Naive thymus-derived CD4-positive, alpha-beta T cell (primary cell): ENCODE measurements around the gene CDKN2AIPNL. TPM values are rescaled to one million over a fixed set of nuclear protein-coding genes. Genes with fewer than 3 reads are reported as not detected.

Experiments
- ATAC-seq: fragments of 150-1000 bp; cut with Tn5 transposase; 2 replicates; pipeline ENCODE4 v1.10.0; 2021; ENCODE audit warnings: mild to moderate bottlenecking, moderate library complexity
- CTCF ChIA-PET: fragments of 350-600 bp; sonication (Branson Sonifier 250); formaldehyde crosslinking; loops from one replicate; lab custom pipeline; 2021; ENCODE audit warnings: antibody characterized with exemption; lab: Charles Lee
- POLR2A ChIA-PET: fragments of 350-600 bp; sonication (Branson Sonifier 250); formaldehyde crosslinking; loops from one replicate; lab custom pipeline; 2021; ENCODE audit warnings: antibody characterized with exemption, inconsistent platforms; lab: Charles Lee
- DNase-seq, 9 donors: peaks; one replicate each; pipeline versions ENCODE4 v3.0.0 to v3.0.0-alpha.2; 2020 to 2022; ENCODE audit warnings: mixed read lengths in 1 of 9
- H3K27ac ChIP-seq: one replicate; pipeline ENCODE4 v1.7.0; 2013; ENCODE audit warnings: mild to moderate bottlenecking, low read depth, low read length, moderate library complexity
- H3K27me3 ChIP-seq, 2 donors: one replicate each; pipeline ENCODE4 v1.7.0; 2013; ENCODE audit warnings: low read length in 2 of 2, mild to moderate bottlenecking in 2 of 2, moderate library complexity in 2 of 2; ENCODE audit not compliant: control insufficient read depth in 2 of 2, insufficient read depth in 2 of 2
- H3K36me3 ChIP-seq, 3 experiments: 1 replicate in 2 of 3; 2 replicates in 1 of 3; pipeline ENCODE4 v1.7.0; 2013; ENCODE audit warnings: low read length in 3 of 3, mild to moderate bottlenecking in 3 of 3, moderate library complexity in 1 of 3; ENCODE audit not compliant: insufficient read depth in 3 of 3, control insufficient read depth in 2 of 3
- H3K4me1 ChIP-seq, 2 donors: one replicate each; pipeline ENCODE4 v1.7.0; 2013; ENCODE audit warnings: low read length in 2 of 2, mild to moderate bottlenecking in 2 of 2, moderate library complexity in 1 of 2; ENCODE audit not compliant: control insufficient read depth in 2 of 2, insufficient read depth in 2 of 2
- H3K4me3 ChIP-seq: 2 replicates; pipeline ENCODE4 v1.7.0; 2013; ENCODE audit warnings: mild to moderate bottlenecking, low read length
- H3K9me3 ChIP-seq, 3 experiments: 1 replicate in 2 of 3; 2 replicates in 1 of 3; pipeline ENCODE4 v1.7.0; 2013; ENCODE audit warnings: low read length in 3 of 3; ENCODE audit not compliant: control insufficient read depth in 2 of 3
- H3K27ac Mint-ChIP-seq, 9 donors: one replicate each; pipeline ENCODE4 v1.8.0; 2020 to 2022; ENCODE audit warnings: mixed read lengths in 9 of 9, mild to moderate bottlenecking in 8 of 9, moderate library complexity in 5 of 9, inconsistent platforms in 2 of 9
- H3K27me3 Mint-ChIP-seq, 5 donors: one replicate each; pipeline ENCODE4 v1.8.0; 2021 to 2022; ENCODE audit warnings: mixed read lengths in 5 of 5, mild to moderate bottlenecking in 1 of 5
- H3K36me3 Mint-ChIP-seq, 5 donors: one replicate each; pipeline ENCODE4 v1.8.0; 2020 to 2022; ENCODE audit warnings: mixed read lengths in 5 of 5, mild to moderate bottlenecking in 3 of 5, inconsistent platforms in 1 of 5
- H3K4me1 Mint-ChIP-seq, 7 donors: one replicate each; pipeline ENCODE4 v1.8.0; 2020 to 2022; ENCODE audit warnings: mixed read lengths in 7 of 7, mild to moderate bottlenecking in 3 of 7, inconsistent platforms in 1 of 7
- H3K4me3 Mint-ChIP-seq, 10 donors: one replicate each; pipeline ENCODE4 v1.8.0; 2020 to 2022; ENCODE audit warnings: mild to moderate bottlenecking in 10 of 10, mixed read lengths in 10 of 10, moderate library complexity in 6 of 10, inconsistent platforms in 2 of 10
- H3K9me3 Mint-ChIP-seq, 11 donors: one replicate each; pipeline ENCODE4 v1.8.0; 2020 to 2022; ENCODE audit warnings: mixed read lengths in 11 of 11, mild to moderate bottlenecking in 4 of 11, inconsistent platforms in 1 of 11, moderate library complexity in 1 of 11
- intact Hi-C, 2 donors: fragments of 100-400 bp; cut with micrococcal nuclease; formaldehyde crosslinking; loops; one replicate each; pipeline ENCODE4 v1.15.1; 2023
- polyA plus RNA-seq, 2 donors: library from polyadenylated mRNA; unstranded; fragments of 300-500 nt; fragmentation: Illumina TruSeq; gene quantifications; one replicate each; pipeline ENCODE4 v1.2.3, GENCODE V29; 2021
- total RNA-seq, 6 experiments: library from RNA in 5 of 6; stranded (reverse) in 5 of 6; gene quantifications; 1 replicate in 5 of 6; 2 replicates in 1 of 6; pipeline ENCODE4 v1.2.3 and lab custom pipeline; 2021 to 2026

CDKN2AIPNL gene
- total and polyA plus RNA-seq, 7 experiments from 2014 or later: 11.5 to 29.1 (median 17.8) TPM

DNA sequence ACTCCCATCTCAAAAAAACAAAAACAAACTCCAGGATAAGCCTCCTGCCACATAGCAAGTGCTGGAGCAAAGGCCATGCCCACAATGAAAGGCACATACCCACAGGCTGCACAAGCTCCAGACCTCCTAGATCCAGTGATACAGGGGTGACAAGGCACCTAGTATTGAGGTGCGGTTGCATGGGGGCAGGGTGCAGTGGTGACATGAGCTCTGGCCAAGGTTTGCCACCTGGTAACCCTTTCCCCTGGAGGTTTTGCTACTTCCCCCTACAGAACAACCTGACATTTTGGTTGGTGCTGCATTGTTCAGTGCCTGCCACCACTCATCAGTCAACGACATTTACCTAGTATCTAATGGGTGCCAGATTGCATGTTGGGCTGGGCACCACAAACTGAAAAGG, 14.5 kb downstream of the CDKN2AIPNL start:
- DNase-seq: no peak

DNA sequence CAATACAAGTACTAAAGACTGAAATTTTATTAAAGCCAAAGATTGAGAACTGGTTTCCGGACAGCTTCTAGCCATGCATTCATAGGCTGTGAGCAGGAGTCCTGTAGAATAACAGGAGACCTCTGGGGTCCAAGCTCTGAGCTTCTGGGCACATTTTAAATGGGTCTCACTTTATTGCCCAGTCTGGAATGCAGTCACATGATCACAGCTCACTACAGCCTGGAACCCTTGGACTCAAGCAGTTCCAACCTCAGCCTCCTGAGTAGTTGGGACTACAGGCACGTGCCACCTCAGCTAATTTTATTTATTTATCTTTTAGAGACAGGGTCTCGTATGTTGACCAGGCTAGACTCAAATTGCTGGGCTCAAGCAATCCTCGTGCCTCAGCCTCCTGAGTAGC, 15.4 kb downstream of the CDKN2AIPNL start:
- Histone ChIP-seq H3K27me3 (no peaks in the 10 kb centered on the region), H3K36me3 (peaks cover 3 to 69% (median 19%) of the 10 kb centered on the region in 3 experiments), H3K9me3 (no peaks in the 10 kb centered on the region), H3K27ac (no peak overlapping the region), H3K4me1 (no peaks in the 10 kb centered on the region), H3K4me3 (no peak overlapping the region)
- Mint-ChIP-seq H3K4me1 (peaks cover 0 to 9% (median 0%) of the 10 kb centered on the region in 7 donors), H3K36me3 (peaks cover 4 to 41% (median 25%) of the 10 kb centered on the region in 5 donors), H3K9me3 (no peaks in the 10 kb centered on the region), H3K4me3 (no peak overlapping the region), H3K27me3 (no peaks in the 10 kb centered on the region), H3K27ac (peak overlapping the region in 4 of 9 donors; percentile 10 to 43 (median 30))
- CTCF ChIA-PET: no interaction called here
- DNase-seq (no peak), ATAC-seq (no peak)
- intact Hi-C loops: no loop called here
- POLR2A ChIA-PET: interaction anchor here (1.1 to 1.5 kb wide), 3 partner anchors 15 to 26 kb away, joined by 3 to 5 read pairs (median 5); partner anchors contain the start of gene UBE2B

More for the DNA sequence above, 14.5 kb downstream of the CDKN2AIPNL start:
- Histone ChIP-seq H3K27ac (no peak overlapping the region), H3K36me3 (peaks cover 0 to 65% (median 10%) of the 10 kb centered on the region in 3 experiments), H3K4me1 (no peaks in the 10 kb centered on the region), H3K4me3 (no peak overlapping the region), H3K27me3 (no peaks in the 10 kb centered on the region), H3K9me3 (no peaks in the 10 kb centered on the region)
- CTCF ChIA-PET: interaction anchor here (0.8 kb wide), 1 partner anchor 132 kb away, joined by 3 read pairs; no protein-coding TSS in a partner anchor
- H3K27ac Mint-ChIP-seq: peak overlapping the region in 4 of 9 donors; percentile 13 to 61 (median 43)
- peak; percentile 39 for ATAC-seq
- H3K9me3 Mint-ChIP-seq: no peaks in the 10 kb centered on the region
- H3K4me1 Mint-ChIP-seq: peaks cover 0 to 9% (median 0%) of the 10 kb centered on the region in 7 donors
- peaks cover 4 to 39% (median 23%) of the 10 kb centered on the region in 5 donors for H3K36me3 Mint-ChIP-seq
- no peak overlapping the region for H3K4me3 Mint-ChIP-seq
- POLR2A ChIA-PET: interaction anchor here (0.5 to 1.5 kb wide), 6 partner anchors 14 to 126 kb away, joined by 4 to 5 read pairs (median 4); partner anchors contain the start of genes CDKN2AIPNL and UBE2B
- intact Hi-C loops: no loop called here
- H3K27me3 Mint-ChIP-seq: no peaks in the 10 kb centered on the region

DNA sequence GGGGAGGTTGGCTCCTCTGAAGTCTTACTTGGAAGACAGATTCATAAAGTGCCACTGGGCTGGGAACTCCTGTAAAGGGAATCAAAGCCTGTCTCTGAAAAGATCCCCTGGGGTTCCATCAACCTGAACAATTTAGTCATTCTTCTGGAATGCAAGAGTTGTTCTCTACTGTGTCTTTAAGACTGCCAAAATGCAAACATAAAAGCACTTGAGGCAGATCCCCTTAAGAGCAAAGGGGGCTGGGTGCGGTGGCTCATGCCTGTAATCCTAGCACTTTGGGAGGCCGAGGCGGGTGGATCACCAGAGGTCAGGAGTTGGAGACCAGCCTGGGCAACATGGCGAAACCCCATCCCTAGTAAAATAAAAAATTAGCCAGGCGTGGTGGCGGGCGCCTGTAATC, 16.7 kb downstream of the CDKN2AIPNL start:
- H3K27me3 ChIP-seq: no peaks in the 10 kb centered on the region
- ATAC-seq (no peak), DNase-seq (no peak)
- peaks cover 0 to 9% (median 0%) of the 10 kb centered on the region in 7 donors for H3K4me1 Mint-ChIP-seq
- H3K36me3 Mint-ChIP-seq: peaks cover 8 to 49% (median 27%) of the 10 kb centered on the region in 5 donors
- H3K4me1 ChIP-seq: no peaks in the 10 kb centered on the region
- H3K27ac ChIP-seq: no peak overlapping the region
- no peaks in the 10 kb centered on the region for H3K27me3 Mint-ChIP-seq
- POLR2A ChIA-PET: interaction anchor here (0.9 kb wide), 1 partner anchor 11 kb away, joined by 3 read pairs; no protein-coding TSS in a partner anchor
- CTCF ChIA-PET: no interaction called here
- H3K9me3 ChIP-seq: no peaks in the 10 kb centered on the region
- no peak overlapping the region for H3K4me3 ChIP-seq
- no peak overlapping the region for H3K27ac Mint-ChIP-seq
- intact Hi-C loops: loop anchor here in 1 of 2 donors (2.0 kb wide), 1 partner anchor 16 kb away; the partner anchor contains the start of gene CDKN2AIPNL
- H3K36me3 ChIP-seq: peaks cover 13 to 80% (median 26%) of the 10 kb centered on the region in 3 experiments
- no peak overlapping the region for H3K4me3 Mint-ChIP-seq
- no peaks in the 10 kb centered on the region for H3K9me3 Mint-ChIP-seq

DNA sequence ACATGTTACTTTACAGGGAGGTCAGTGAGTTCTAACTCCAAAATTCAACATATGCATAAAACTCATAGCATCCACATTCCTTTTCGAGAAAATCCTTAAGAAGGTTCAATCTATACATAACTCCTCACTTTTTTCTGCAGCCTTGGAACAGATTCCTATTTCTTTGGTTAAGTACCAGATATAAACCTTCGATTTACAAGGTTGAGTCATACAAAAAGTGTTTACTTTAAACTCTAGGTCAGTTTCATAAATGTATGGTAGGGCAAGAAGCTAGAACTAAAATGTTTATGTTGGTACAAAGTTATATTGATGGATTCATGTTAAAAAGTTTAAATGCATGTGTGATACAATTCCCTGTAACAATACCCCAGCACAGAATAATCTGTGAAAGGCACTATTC, 19.4 kb downstream of the CDKN2AIPNL start:
- Mint-ChIP-seq H3K27me3 (no peaks in the 10 kb centered on the region), H3K9me3 (peaks cover 0 to 2% (median 0%) of the 10 kb centered on the region in 11 donors), H3K4me3 (no peak overlapping the region), H3K27ac (peak overlapping the region in 1 of 9 donors; percentile 23), H3K4me1 (peaks cover 0 to 12% (median 0%) of the 10 kb centered on the region in 7 donors), H3K36me3 (peaks cover 8 to 46% (median 33%) of the 10 kb centered on the region in 5 donors)
- ChIA-PET CTCF (no interaction called here), POLR2A (interaction anchor here (0.8 to 1.5 kb wide), 3 partner anchors 14 to 197 kb away, joined by 3 read pairs; partner anchors contain the start of gene PPP2CA)
- no peaks in the 10 kb centered on the region for H3K4me1 ChIP-seq
- intact Hi-C loops: no loop called here
- H3K27me3 ChIP-seq: no peaks in the 10 kb centered on the region
- no peak overlapping the region for H3K4me3 ChIP-seq
- H3K27ac ChIP-seq: no peak overlapping the region
- DNase-seq (no peak), ATAC-seq (no peak)
- H3K36me3 ChIP-seq: peaks cover 20 to 83% (median 35%) of the 10 kb centered on the region in 3 experiments
- no peaks in the 10 kb centered on the region for H3K9me3 ChIP-seq

DNA sequence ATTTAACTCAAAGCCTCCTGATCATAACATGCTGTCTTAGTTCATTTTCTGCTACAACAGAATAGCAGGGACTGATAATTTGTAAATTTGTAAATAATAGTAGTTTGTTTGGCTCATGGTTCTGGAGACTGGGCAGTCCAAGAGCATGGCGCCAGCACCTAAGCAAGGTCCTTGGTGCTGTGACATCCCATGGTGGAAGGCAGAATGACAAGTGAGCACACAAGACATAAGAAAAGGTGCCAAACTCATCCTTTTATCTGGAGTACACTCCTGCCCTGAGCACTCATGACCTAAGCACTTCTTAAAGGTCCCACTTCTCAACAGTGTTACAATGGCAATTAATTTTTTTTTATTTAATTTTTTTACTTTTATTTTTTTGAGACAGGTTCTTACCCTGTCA, 24.2 kb downstream of the CDKN2AIPNL start:
- H3K4me1 Mint-ChIP-seq: peaks cover 4 to 19% (median 12%) of the 10 kb centered on the region in 7 donors
- no peak overlapping the region for H3K4me3 Mint-ChIP-seq
- H3K27me3 Mint-ChIP-seq: no peaks in the 10 kb centered on the region
- CTCF ChIA-PET: interaction anchor here (0.7 kb wide), 1 partner anchor 177 kb away, joined by 3 read pairs; no protein-coding TSS in a partner anchor
- H3K36me3 ChIP-seq: peaks cover 25 to 88% (median 46%) of the 10 kb centered on the region in 3 experiments
- no peaks in the 10 kb centered on the region for H3K9me3 ChIP-seq
- no peak for ATAC-seq
- H3K36me3 Mint-ChIP-seq: peaks cover 3 to 51% (median 40%) of the 10 kb centered on the region in 5 donors
- H3K27ac ChIP-seq: no peak overlapping the region
- no peaks in the 10 kb centered on the region for H3K27me3 ChIP-seq
- H3K4me1 ChIP-seq: no peaks in the 10 kb centered on the region
- intact Hi-C loops: no loop called here
- no peak for DNase-seq
- peaks cover 0 to 3% (median 0%) of the 10 kb centered on the region in 11 donors for H3K9me3 Mint-ChIP-seq
- POLR2A ChIA-PET: interaction anchor here (1.0 to 1.4 kb wide), 2 partner anchors 11 to 20 kb away, joined by 3 to 4 read pairs; no protein-coding TSS in a partner anchor
- peak overlapping the region in 2 of 9 donors; percentile 38 to 77 for H3K27ac Mint-ChIP-seq
- no peak overlapping the region for H3K4me3 ChIP-seq

DNA sequence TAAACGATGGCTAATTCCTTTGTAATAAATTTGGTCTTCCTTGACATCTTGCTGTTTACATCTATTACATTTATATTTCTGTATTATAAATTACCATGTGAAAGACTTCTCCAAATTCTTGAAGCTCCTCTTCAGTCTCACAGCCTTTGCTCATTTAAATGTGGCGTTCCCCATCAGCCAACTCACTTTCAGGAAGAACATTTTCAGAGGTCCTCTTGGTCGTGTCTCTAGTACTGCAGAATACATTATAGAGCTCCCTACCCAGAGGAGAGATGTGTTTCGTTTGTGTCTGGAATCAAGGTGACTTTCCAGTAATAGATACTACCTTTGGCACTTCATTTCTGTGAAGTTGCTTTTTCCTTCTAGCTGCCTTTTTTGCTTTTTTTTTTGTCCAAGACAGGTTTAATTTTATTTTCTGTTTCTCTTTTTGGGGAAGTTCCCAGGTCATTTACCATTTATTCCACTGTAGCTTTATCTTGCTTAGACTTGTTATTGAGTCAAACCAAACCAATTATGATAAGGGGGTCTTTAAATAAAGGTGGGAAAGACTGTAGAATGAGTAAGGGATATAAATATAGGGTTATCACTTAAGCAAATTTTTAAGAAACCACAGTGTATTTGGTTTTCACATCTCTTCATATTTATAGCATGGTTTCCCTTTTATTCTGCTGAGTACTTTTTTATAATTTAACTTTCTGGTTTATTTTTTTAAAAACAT, 27.5 kb downstream of the CDKN2AIPNL start:
- Mint-ChIP-seq H3K9me3 (peaks cover 0 to 3% (median 0%) of the 10 kb centered on the region in 11 donors), H3K4me3 (peak overlapping the region in 1 of 10 donors; percentile 45), H3K27me3 (no peaks in the 10 kb centered on the region), H3K27ac (peak overlapping the region in 5 of 9 donors; percentile 50 to 83 (median 68)), H3K4me1 (peaks cover 17 to 40% (median 28%) of the 10 kb centered on the region in 7 donors), H3K36me3 (peaks cover 0 to 40% (median 33%) of the 10 kb centered on the region in 5 donors)
- ATAC-seq (no peak), DNase-seq (no peak)
- Histone ChIP-seq H3K36me3 (peaks cover 18 to 75% (median 32%) of the 10 kb centered on the region in 3 experiments), H3K27ac (no peak overlapping the region), H3K27me3 (no peaks in the 10 kb centered on the region), H3K4me1 (peaks cover 0 to 8% of the 10 kb centered on the region in 2 donors), H3K4me3 (no peak overlapping the region), H3K9me3 (no peaks in the 10 kb centered on the region)
- CTCF ChIA-PET: no interaction called here
- intact Hi-C loops: no loop called here
- POLR2A ChIA-PET: interaction anchor here (0.6 to 2.4 kb wide), 3 partner anchors 9 to 12 kb away, joined by 3 to 7 read pairs (median 3); partner anchors contain the start of gene UBE2B
